HepG2 (cell line): ENCODE data around the gene NUP107. TPM values are rescaled to one million over a fixed set of nuclear protein-coding genes. Genes with fewer than 3 reads are reported as not detected.

Source experiments
- KDM6A ChIP-seq: IDR thresholded peaks from 2 replicates; pipeline ENCODE4 v1.6.1; 2016; ENCODE audit warnings: low read depth
- KLF9 ChIP-seq: IDR thresholded peaks from 2 replicates; pipeline ENCODE4 v1.6.1; 2016; ENCODE audit warnings: low read depth
- MTF1 ChIP-seq: sonication (generic); formaldehyde crosslinking; IDR thresholded peaks from 2 replicates; pipeline ENCODE4 v1.5.0; 2020; ENCODE audit warnings: missing genetic modification reagents
- MXD4 ChIP-seq: IDR thresholded peaks from 2 replicates; pipeline ENCODE4 v1.6.1; 2016; ENCODE audit warnings: mild to moderate bottlenecking, missing biosample characterization, missing genetic modification reagents
- NFAT5 ChIP-seq: sonication (generic); formaldehyde crosslinking; IDR thresholded peaks from 2 replicates; pipeline ENCODE4 v1.4.0; 2020; ENCODE audit warnings: missing genetic modification reagents
- POGK ChIP-seq: sonication (generic); formaldehyde crosslinking; conservative IDR thresholded peaks from 2 replicates; pipeline ENCODE4 v1.8.0; 2022; ENCODE audit warnings: mild to moderate bottlenecking, moderate library complexity, missing genetic modification reagents
- ZBTB20 ChIP-seq: sonication (generic); formaldehyde crosslinking; IDR thresholded peaks from 2 replicates; pipeline ENCODE4 v1.8.1; 2023; ENCODE audit warnings: missing genetic modification reagents, low read depth, mild to moderate bottlenecking, borderline replicate concordance
- ZNF180 ChIP-seq: sonication (generic); formaldehyde crosslinking; IDR thresholded peaks from 2 replicates; pipeline ENCODE4 v1.4.0; 2020; ENCODE audit warnings: low read depth, missing genetic modification reagents, borderline replicate concordance
- ZNF335 ChIP-seq: sonication (generic); formaldehyde crosslinking; IDR thresholded peaks from 2 replicates; pipeline ENCODE4 v1.4.0; 2020; ENCODE audit warnings: missing genetic modification reagents
- ZNF343 ChIP-seq: sonication (generic); formaldehyde crosslinking; IDR thresholded peaks from 2 replicates; pipeline ENCODE4 v1.4.0; 2020; ENCODE audit warnings: mild to moderate bottlenecking, missing genetic modification reagents
- ZNF44 ChIP-seq: sonication (generic); formaldehyde crosslinking; IDR thresholded peaks from 2 replicates; pipeline ENCODE4 v1.5.1; 2020; ENCODE audit warnings: mild to moderate bottlenecking, missing genetic modification reagents
- ZNF562 ChIP-seq: sonication (generic); formaldehyde crosslinking; IDR thresholded peaks from 2 replicates; pipeline ENCODE4 v1.8.0; 2022; ENCODE audit warnings: missing genetic modification reagents, borderline replicate concordance
- ZNF609 ChIP-seq: sonication (generic); formaldehyde crosslinking; IDR thresholded peaks from 2 replicates; pipeline ENCODE4 v1.4.0; 2020; ENCODE audit warnings: mild to moderate bottlenecking, missing genetic modification reagents, borderline replicate concordance
- ZSCAN12 ChIP-seq: sonication (generic); formaldehyde crosslinking; IDR thresholded peaks from 2 replicates; pipeline ENCODE4 v1.9.0; 2021; ENCODE audit warnings: mild to moderate bottlenecking, missing genetic modification reagents
- polyA plus RNA-seq, 8 experiments: library from polyadenylated mRNA; depleted of rRNA in 3 of 8; stranded (reverse) in 7 of 8; unstranded in 1 of 8; fragments of >200 nt; fragmentation: Illumina TruSeq in 4 of 8; extraction: Trizol in 4 of 8; gene quantifications; 2 replicates each; pipeline versions ENCODE4 v1.2.1 to v1.2.3, GENCODE V29; 2011 to 2016; ENCODE audit warnings: low read depth in 4 of 8, missing spikeins in 1 of 8, mixed read lengths in 1 of 8; ENCODE audit not compliant: insufficient read depth in 1 of 8
- total RNA-seq, 5 experiments: library from RNA; depleted of rRNA; stranded (reverse); fragments of >200 nt; fragmentation: Illumina TruSeq; extraction: Trizol; gene quantifications; 2 replicates each; pipeline ENCODE4 v1.2.3, GENCODE V29; 2016; ENCODE audit warnings: low read depth in 1 of 5
- TF ChIP-seq, protein P1 (sequence below): sonication (generic); formaldehyde crosslinking; IDR thresholded peaks from 2 replicates; pipeline ENCODE4 v1.4.0; 2020; ENCODE audit warnings: mild to moderate bottlenecking, missing genetic modification reagents

Gene NUP107
- total and polyA plus RNA-seq, 2 of the 13 experiments (the other 11 are each of a cell fraction or from before 2014, with no cell fraction given): 54.7 to 100 TPM

DNA sequence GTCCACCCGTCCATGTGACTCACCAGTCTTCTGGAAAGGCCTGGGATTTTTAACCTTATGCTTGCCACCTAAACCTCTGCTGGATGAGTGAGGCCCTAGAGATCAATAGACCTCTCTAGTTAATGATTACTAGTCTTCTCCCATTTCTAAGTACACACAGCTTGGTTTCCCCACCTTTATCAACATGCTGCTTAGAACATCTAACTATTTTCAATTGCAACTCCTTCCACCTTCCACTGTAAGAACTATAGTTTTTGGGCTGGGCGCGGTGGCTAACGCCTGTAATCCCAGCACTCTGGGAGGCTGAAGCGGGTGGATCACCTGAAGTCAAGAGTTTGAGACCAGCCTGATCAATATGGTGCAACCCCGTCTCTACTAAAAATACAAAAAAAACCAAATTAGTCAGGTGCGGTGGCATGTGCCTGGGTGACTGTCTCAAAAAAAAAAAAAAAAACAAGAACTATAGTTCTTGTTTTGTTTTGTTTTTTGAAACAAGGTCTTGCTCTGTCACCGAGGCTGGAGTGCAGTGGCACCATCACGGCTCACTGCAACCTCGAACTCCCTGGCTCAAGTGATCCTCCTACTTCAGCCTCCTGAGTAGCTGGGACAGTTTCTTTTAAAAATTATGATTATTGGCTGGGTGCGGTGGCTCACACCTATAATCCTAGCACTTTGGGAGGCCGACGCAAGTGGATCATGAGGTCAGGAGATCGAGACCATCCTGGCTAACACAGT is 102.5 kb downstream of the NUP107 start (continued):
- TF ChIP-seq ZNF180 (CRISPR knock-in tag) (no peak), NFAT5 (CRISPR knock-in tag) (no peak), POGK (CRISPR knock-in tag) (peak; percentile 51; the same call in 1 of the 2 replicates), ZNF335 (CRISPR knock-in tag) (peak; percentile 70; the same call in 1 of the 2 replicates), ZNF562 (no peak), ZNF44 (CRISPR knock-in tag) (peak; percentile 48; the same call in 1 of the 2 replicates), ZNF343 (CRISPR knock-in tag) (no peak), ZSCAN12 (CRISPR knock-in tag) (no peak), MXD4 (CRISPR knock-in tag) (0 out of 2 replicates have a peak, but pooled peaks have one; percentile 21), KLF9 (CRISPR knock-in tag) (no peak), MTF1 (no peak), ZNF609 (CRISPR knock-in tag) (peak; percentile 83; the same call in 1 of the 2 replicates), KDM6A (peak; percentile 60), ZBTB20 (CRISPR knock-in tag) (no peak)
- TF ChIP-seq, protein P1, sequence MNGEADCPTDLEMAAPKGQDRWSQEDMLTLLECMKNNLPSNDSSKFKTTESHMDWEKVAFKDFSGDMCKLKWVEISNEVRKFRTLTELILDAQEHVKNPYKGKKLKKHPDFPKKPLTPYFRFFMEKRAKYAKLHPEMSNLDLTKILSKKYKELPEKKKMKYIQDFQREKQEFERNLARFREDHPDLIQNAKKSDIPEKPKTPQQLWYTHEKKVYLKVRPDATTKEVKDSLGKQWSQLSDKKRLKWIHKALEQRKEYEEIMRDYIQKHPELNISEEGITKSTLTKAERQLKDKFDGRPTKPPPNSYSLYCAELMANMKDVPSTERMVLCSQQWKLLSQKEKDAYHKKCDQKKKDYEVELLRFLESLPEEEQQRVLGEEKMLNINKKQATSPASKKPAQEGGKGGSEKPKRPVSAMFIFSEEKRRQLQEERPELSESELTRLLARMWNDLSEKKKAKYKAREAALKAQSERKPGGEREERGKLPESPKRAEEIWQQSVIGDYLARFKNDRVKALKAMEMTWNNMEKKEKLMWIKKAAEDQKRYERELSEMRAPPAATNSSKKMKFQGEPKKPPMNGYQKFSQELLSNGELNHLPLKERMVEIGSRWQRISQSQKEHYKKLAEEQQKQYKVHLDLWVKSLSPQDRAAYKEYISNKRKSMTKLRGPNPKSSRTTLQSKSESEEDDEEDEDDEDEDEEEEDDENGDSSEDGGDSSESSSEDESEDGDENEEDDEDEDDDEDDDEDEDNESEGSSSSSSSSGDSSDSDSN (CRISPR knock-in tag): no peak
